Right lobe of liver (tissue), 6 donors: ENCODE data around the gene MCAM. TPM values are rescaled to one million over a fixed set of nuclear protein-coding genes. Genes with fewer than 3 reads are reported as not detected.

Source experiments
- ATAC-seq, 4 donors: fragments of 200-7000 bp; cut with Tn5 transposase; one replicate each; pipeline ENCODE4 v1.9.1; 2020; ENCODE audit warnings: mild to moderate bottlenecking in 4 of 4, moderate library complexity in 4 of 4
- DNase-seq, 3 donors: peaks; one replicate each; pipeline ENCODE4 v3.0.0-alpha.2; 2020
- H3K27ac ChIP-seq, 3 donors: fragments of 200-600 bp; one replicate each; pipeline ENCODE4 v1.8.0; 2022
- H3K27me3 ChIP-seq, 2 donors: fragments of 200-600 bp; one replicate each; pipeline ENCODE4 v1.8.0; 2022
- H3K36me3 ChIP-seq, 4 donors: fragments of 200-600 bp; sonication (generic) in 1 of 4; one replicate each; pipeline versions ENCODE4 v1.5.1 to v1.8.0; 2017 to 2022; ENCODE audit warnings: control low read depth in 1 of 4
- H3K4me1 ChIP-seq, 4 donors: fragments of 200-600 bp; sonication (generic) in 1 of 4; one replicate each; pipeline versions ENCODE4 v1.5.1 to v1.8.0; 2017 to 2022; ENCODE audit warnings: control low read depth in 1 of 4
- H3K4me3 ChIP-seq, 3 donors: fragments of 200-600 bp; one replicate each; pipeline ENCODE4 v1.8.0; 2022
- H3K9me3 ChIP-seq, 4 donors: fragments of 200-600 bp; sonication (generic) in 1 of 4; one replicate each; pipeline versions ENCODE4 v1.5.1 to v1.8.0; 2017 to 2022; ENCODE audit warnings: control low read depth in 1 of 4
- POLR2A ChIP-seq: fragments of 450-650 bp; IDR thresholded peaks from one replicate; pipeline ENCODE4 v1.6.1; 2017; ENCODE audit warnings: antibody characterized with exemption, mild to moderate bottlenecking
- WGBS: methylation state at CpG from one replicate; pipeline ENCODE4 v1.1.6; 2018; ENCODE audit warnings: low coverage, low lambda C conversion rate; ENCODE audit not compliant: insufficient coverage; ENCODE audit errors: missing lambda C conversion rate; 5-methylcytosine and 5-hydroxymethylcytosine counted together
- intact Hi-C, 2 donors: fragments of 100-400 bp; cut with DNase I; formaldehyde crosslinking; loops; one replicate each; pipeline versions ENCODE4 v1.11.2 to v1.14.1; 2022
- total RNA-seq, 6 experiments: library from RNA; depleted of rRNA in 2 of 6; stranded (reverse); fragments of >200 nt in 2 of 6; fragmentation: NEBNext Ultra II Directional in 3 of 6; extraction: Animal tissue kit (Norgen Biotek cat#: 25700) in 3 of 6; gene quantifications; one replicate each; pipeline versions ENCODE4 v1.1.0 to v1.2.4, GENCODE V29; 2016 to 2023
- TF ChIP-seq, protein P1 (sequence below), 4 donors: fragments of 200-600 bp in 3 of 4; fragments of 450-650 bp in 1 of 4; IDR thresholded peaks; one replicate each; pipeline versions ENCODE4 v1.5.1 to v1.8.0; 2016 to 2022; ENCODE audit warnings: antibody characterized with exemption in 4 of 4, mild to moderate bottlenecking in 2 of 4
- donor health status: DM: no; HTN: yes; CAD: no.
- donor health status: DM: no; HTN: no; CAD: no.
- donor health status: DM: no; HTN: no; CAD: no.
- donor health status: DM: no; HTN: yes; CAD: no.
- donor health status: DM: no; HTN: yes; CAD: no.

MCAM gene
- total RNA-seq, 6 experiments from 2014 or later, result 1.8 to 28.7 (median 12.5) TPM

DNA sequence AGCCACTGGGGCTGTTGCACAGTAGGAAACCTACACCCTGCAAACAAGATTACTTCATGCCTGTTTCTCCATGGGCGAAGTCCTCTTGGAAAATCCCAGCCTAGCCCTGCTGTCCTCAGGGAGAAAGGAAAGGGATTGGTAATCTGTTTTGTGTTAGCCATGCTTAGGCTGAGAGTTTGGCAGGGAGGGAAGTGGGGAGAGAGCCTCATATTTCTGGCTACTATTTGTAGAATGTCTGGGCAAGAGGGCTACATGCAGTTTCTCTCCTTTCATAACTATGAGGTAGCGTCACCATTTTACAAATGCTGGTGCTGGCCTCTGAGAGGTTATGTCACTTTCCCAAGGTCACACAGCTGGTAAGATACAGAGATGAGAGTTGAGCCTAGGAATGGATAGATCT lies 30.3 kb upstream of the MCAM start:
- Histone ChIP-seq H3K9me3 (no peaks in the 10 kb centered on the region), H3K27me3 (no peaks in the 10 kb centered on the region), H3K4me1 (no peaks in the 10 kb centered on the region), H3K4me3 (no peak overlapping the region), H3K36me3 (no peaks in the 10 kb centered on the region), H3K27ac (no peak overlapping the region)
- intact Hi-C loops, result no loop called here
- DNase-seq (no peak), ATAC-seq (peak in 2 of 4 donors; percentile 62 to 65)
- WGBS, result 83% methylated on average over 1 of the region's 2 CpGs
- TF ChIP-seq POLR2A, result no peak
- TF ChIP-seq, protein P1, sequence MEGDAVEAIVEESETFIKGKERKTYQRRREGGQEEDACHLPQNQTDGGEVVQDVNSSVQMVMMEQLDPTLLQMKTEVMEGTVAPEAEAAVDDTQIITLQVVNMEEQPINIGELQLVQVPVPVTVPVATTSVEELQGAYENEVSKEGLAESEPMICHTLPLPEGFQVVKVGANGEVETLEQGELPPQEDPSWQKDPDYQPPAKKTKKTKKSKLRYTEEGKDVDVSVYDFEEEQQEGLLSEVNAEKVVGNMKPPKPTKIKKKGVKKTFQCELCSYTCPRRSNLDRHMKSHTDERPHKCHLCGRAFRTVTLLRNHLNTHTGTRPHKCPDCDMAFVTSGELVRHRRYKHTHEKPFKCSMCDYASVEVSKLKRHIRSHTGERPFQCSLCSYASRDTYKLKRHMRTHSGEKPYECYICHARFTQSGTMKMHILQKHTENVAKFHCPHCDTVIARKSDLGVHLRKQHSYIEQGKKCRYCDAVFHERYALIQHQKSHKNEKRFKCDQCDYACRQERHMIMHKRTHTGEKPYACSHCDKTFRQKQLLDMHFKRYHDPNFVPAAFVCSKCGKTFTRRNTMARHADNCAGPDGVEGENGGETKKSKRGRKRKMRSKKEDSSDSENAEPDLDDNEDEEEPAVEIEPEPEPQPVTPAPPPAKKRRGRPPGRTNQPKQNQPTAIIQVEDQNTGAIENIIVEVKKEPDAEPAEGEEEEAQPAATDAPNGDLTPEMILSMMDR (IDR thresholded peaks at IDR 0.05), result no peak

DNA sequence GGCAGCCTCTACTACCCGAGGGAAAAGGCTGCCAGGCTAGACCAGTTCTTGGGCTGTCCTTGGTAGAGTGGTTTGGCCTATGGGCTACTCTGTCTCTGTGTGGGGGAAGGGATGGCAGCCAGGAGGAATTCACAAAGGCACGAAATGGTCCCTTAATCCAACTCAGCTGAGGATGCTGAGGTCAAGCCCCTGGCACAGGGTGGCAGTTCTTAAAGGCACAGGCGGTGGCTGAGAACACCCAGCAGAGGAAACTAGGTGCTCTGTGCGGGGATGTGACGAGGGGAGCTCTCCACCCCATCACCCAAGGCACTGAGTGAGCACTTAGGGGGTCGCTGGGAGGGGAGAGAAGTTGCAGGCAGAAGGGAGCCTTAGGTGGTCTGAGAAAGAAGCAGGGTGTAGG lies 29.7 kb upstream of the MCAM start, which contains the start of gene MFRP:
Gene MFRP, minus strand, starts transcription at position 101 of the 400 bp plus-strand sequence. CDS start 192 bp downstream, outside the sequence.
- H3K27ac ChIP-seq, result no peak within 1 kb of the TSS
- TF ChIP-seq POLR2A, result no peak
- TF ChIP-seq, protein P1 (IDR thresholded peaks at IDR 0.05), result no peak
- no peaks in the 10 kb centered on the region for H3K4me1 ChIP-seq
- H3K36me3 ChIP-seq, result no peaks in the 10 kb centered on the region
- intact Hi-C loops, result no loop called here
- no peaks in the 10 kb centered on the region for H3K9me3 ChIP-seq
- WGBS, result 7% methylated on average over 3 of the region's 6 CpGs
- DNase-seq, result no peak
- H3K27me3 ChIP-seq, result no peaks in the 10 kb centered on the region
- no peak for ATAC-seq
- no peak within 1 kb of the TSS for H3K4me3 ChIP-seq

DNA sequence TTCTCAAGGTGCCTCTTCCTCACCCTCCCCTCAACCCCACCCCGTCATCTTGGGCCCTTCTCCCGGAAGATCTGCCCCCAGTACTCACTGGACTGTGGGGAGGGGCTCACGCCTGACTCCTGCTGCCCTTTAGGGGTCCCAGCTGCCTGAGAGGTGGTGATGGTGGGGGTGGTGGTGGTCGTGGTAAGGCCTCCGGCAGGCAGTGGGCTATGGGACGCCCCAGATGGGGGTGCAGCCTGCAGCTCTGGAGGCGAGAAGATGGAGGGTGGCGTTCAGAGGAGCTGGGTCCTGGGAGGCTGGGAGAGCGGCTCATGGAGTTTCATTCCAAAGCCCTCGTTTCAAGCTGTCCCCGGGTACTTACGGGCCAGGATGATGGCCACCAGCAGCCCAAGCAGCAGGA lies 28.8 kb upstream of the MCAM start:
- 78% methylated on average over 10 of the region's 12 CpGs for WGBS
- no peak for ATAC-seq
- DNase-seq, result peak in 1 of 3 donors; percentile 28

DNA sequence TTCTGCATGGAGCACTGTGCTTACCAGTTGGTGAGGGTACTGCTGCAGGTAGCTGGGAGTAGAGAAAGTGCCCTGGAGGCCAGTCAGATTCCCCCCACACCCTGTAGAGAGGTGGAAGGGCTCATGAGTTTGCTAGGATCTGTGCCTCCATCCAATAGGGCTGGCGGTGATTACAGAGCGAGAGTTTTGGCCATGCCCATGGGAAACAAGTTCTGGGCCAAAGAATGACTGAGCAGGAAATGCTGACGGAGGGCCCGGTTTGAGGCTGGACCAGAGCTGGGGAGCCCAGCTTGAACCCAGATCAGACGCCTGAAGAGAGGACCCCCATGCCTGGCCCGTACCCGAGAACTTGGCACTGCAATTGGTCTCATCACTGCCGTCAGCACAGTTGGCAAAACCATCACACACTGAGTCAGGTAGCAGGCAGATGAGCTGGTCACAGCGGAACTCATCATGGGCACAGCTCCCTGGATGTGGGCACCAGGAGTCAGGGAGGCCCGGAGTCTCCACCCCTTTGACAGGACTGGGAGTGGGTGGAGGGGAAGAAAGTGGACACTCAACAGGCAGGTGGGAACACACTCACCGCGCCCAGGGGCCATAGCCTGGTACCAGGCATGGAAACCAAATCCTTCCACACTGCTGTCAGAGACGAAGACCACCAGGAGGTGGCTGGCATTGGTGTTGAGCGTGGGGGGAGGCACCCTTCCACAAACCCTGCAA lies 27.5 kb upstream of the MCAM start:
- no peak for ATAC-seq
- Histone ChIP-seq H3K27me3 (no peaks in the 10 kb centered on the region), H3K4me3 (no peak overlapping the region), H3K9me3 (no peaks in the 10 kb centered on the region), H3K36me3 (no peaks in the 10 kb centered on the region), H3K4me1 (peaks cover 0 to 9% (median 3%) of the 10 kb centered on the region in 4 donors), H3K27ac (no peak overlapping the region)
- peak in 1 of 3 donors; percentile 33 for DNase-seq
- WGBS, result 72% methylated on average over 7 of the region's 14 CpGs
- intact Hi-C loops, result no loop called here
- TF ChIP-seq, protein P1 (IDR thresholded peaks at IDR 0.05), result no peak
- TF ChIP-seq POLR2A, result no peak

More for the DNA sequence above, 28.8 kb upstream of the MCAM start:
- Histone ChIP-seq H3K4me3 (no peak overlapping the region), H3K27me3 (no peaks in the 10 kb centered on the region), H3K36me3 (no peaks in the 10 kb centered on the region), H3K27ac (no peak overlapping the region), H3K9me3 (no peaks in the 10 kb centered on the region), H3K4me1 (no peaks in the 10 kb centered on the region)
- intact Hi-C loops, result no loop called here
- no peak for TF ChIP-seq POLR2A
- TF ChIP-seq, protein P1 (IDR thresholded peaks at IDR 0.05), result no peak
